NCI-H1092 treated with DMSO at 0.1 percent for 48 hours (cell line): ENCODE results near the gene KCNJ18.
"Not testable (repeated sequence)": the region's sequence is repeated elsewhere in the genome, so short reads cannot be mapped to it uniquely, and the experiment has no call there.

Source experiments
- DNase-seq: peaks from one replicate; lab custom pipeline; 2025; lab: John Stamatoyannopoulos, UW

KCNJ18 gene

GRCh38 chr17:21671437-21671836 lies 20.9 kb upstream of the KCNJ18 start:
- DNase-seq, result not testable (repeated sequence)

GRCh38 chr17:21671871-21672270 lies 20.5 kb upstream of the KCNJ18 start:
- DNase-seq, result not testable (repeated sequence)

GRCh38 chr17:21673451-21674241 lies 18.7 kb upstream of the KCNJ18 start:
- DNase-seq, result not testable (repeated sequence)

GRCh38 chr17:21674242-21674731 lies 18.0 kb upstream of the KCNJ18 start:
- DNase-seq, result no peak

- not testable (repeated sequence) for DNase-seq
Measured at GRCh38 chr17:21674891-21675738, 17.2 kb upstream of the KCNJ18 start.

- not testable (repeated sequence) for DNase-seq
Measured at GRCh38 chr17:21675739-21676130, 16.6 kb upstream of the KCNJ18 start.

- no peak for DNase-seq
Measured at GRCh38 chr17:21676281-21677111, 15.8 kb upstream of the KCNJ18 start.

- DNase-seq, result no peak
Measured at GRCh38 chr17:21677126-21677910, 15.0 kb upstream of the KCNJ18 start.

GRCh38 chr17:21677911-21678310 lies 14.4 kb upstream of the KCNJ18 start:
- no peak for DNase-seq

- DNase-seq, result no peak
Measured at GRCh38 chr17:21678393-21679081, 13.8 kb upstream of the KCNJ18 start.

- DNase-seq, result no peak
Measured at GRCh38 chr17:21679256-21680146, 12.8 kb upstream of the KCNJ18 start.

GRCh38 chr17:21680366-21680765 lies 12.0 kb upstream of the KCNJ18 start:
- no peak for DNase-seq

GRCh38 chr17:21680850-21681351 lies 11.4 kb upstream of the KCNJ18 start:
- DNase-seq, result not testable (repeated sequence)

- DNase-seq, result not testable (repeated sequence)
Measured at GRCh38 chr17:21681576-21681975, 10.7 kb upstream of the KCNJ18 start.

GRCh38 chr17:21682130-21682529 lies 10.2 kb upstream of the KCNJ18 start:
- not testable (repeated sequence) for DNase-seq

GRCh38 chr17:21683142-21683712 lies 9.1 kb upstream of the KCNJ18 start:
- DNase-seq, result not testable (repeated sequence)

- DNase-seq, result not testable (repeated sequence)
Measured at GRCh38 chr17:21683897-21684296, 8.4 kb upstream of the KCNJ18 start.

- not testable (repeated sequence) for DNase-seq
Measured at GRCh38 chr17:21684384-21684783, 7.9 kb upstream of the KCNJ18 start.
